Parathyroid adenoma (tissue), 2 donors: ENCODE results near the gene STAB2.

Source experiments
- H2AFZ ChIP-seq: fragments of 300-600 bp; sonication (generic); one replicate; pipeline ENCODE4 v1.7.0; 2017; ENCODE audit warnings: antibody characterized with exemption, mild to moderate bottlenecking
- H3K27ac ChIP-seq: fragments of 300-600 bp; sonication (generic); one replicate; pipeline ENCODE4 v1.7.0; 2017
- H3K27me3 ChIP-seq: fragments of 300-600 bp; sonication (generic); one replicate; pipeline ENCODE4 v1.7.0; 2017; ENCODE audit warnings: low read length; ENCODE audit not compliant: control insufficient read depth, insufficient read depth
- H3K36me3 ChIP-seq: fragments of 300-600 bp; sonication (generic); one replicate; pipeline ENCODE4 v1.7.0; 2017; ENCODE audit warnings: low read length; ENCODE audit not compliant: control insufficient read depth, insufficient read depth
- H3K4me1 ChIP-seq: fragments of 300-600 bp; sonication (generic); one replicate; pipeline ENCODE4 v1.7.0; 2017; ENCODE audit warnings: control low read depth
- H3K4me2 ChIP-seq: fragments of 300-600 bp; sonication (generic); one replicate; pipeline ENCODE4 v1.7.0; 2017; ENCODE audit warnings: low read length
- H3K4me3 ChIP-seq: fragments of 300-600 bp; sonication (generic); one replicate; pipeline ENCODE4 v1.7.0; 2017; ENCODE audit warnings: low read depth, low read length
- H3K79me2 ChIP-seq: fragments of 300-600 bp; sonication (generic); one replicate; pipeline ENCODE4 v1.7.0; 2017; ENCODE audit warnings: control low read depth
- H3K9ac ChIP-seq: fragments of 300-600 bp; sonication (generic); one replicate; pipeline ENCODE4 v1.7.0; 2017; ENCODE audit warnings: mild to moderate bottlenecking
- H3K9me3 ChIP-seq: fragments of 300-600 bp; sonication (generic); one replicate; pipeline ENCODE4 v1.7.0; 2017; ENCODE audit warnings: low read length; ENCODE audit not compliant: control insufficient read depth
- TF ChIP-seq, protein P1 (sequence below): fragments of 300-600 bp; sonication (generic); IDR thresholded peaks from one replicate; pipeline ENCODE4 v1.7.0; 2017; ENCODE audit warnings: antibody characterized with exemption, mild to moderate bottlenecking
- donor health status: primary hyperparathyroidism.

The STAB2 gene

GRCh38 chr12:103751600-103751999 lies 164.5 kb downstream of the STAB2 start:
- Histone ChIP-seq H2AFZ (no peak overlapping the region), H3K9ac (no peak overlapping the region), H3K4me3 (no peak overlapping the region), H3K36me3 (no peaks in the 10 kb centered on the region), H3K4me1 (no peaks in the 10 kb centered on the region), H3K27ac (no peak overlapping the region), H3K4me2 (no peak overlapping the region), H3K9me3 (no peaks in the 10 kb centered on the region), H3K79me2 (no peaks in the 10 kb centered on the region), H3K27me3 (no peaks in the 10 kb centered on the region)
- TF ChIP-seq, protein P1, sequence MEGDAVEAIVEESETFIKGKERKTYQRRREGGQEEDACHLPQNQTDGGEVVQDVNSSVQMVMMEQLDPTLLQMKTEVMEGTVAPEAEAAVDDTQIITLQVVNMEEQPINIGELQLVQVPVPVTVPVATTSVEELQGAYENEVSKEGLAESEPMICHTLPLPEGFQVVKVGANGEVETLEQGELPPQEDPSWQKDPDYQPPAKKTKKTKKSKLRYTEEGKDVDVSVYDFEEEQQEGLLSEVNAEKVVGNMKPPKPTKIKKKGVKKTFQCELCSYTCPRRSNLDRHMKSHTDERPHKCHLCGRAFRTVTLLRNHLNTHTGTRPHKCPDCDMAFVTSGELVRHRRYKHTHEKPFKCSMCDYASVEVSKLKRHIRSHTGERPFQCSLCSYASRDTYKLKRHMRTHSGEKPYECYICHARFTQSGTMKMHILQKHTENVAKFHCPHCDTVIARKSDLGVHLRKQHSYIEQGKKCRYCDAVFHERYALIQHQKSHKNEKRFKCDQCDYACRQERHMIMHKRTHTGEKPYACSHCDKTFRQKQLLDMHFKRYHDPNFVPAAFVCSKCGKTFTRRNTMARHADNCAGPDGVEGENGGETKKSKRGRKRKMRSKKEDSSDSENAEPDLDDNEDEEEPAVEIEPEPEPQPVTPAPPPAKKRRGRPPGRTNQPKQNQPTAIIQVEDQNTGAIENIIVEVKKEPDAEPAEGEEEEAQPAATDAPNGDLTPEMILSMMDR, result no peak

GRCh38 chr12:103755425-103755824 lies 168.4 kb downstream of the STAB2 start:
- Histone ChIP-seq H3K36me3 (no peaks in the 10 kb centered on the region), H3K9me3 (no peaks in the 10 kb centered on the region), H3K4me2 (no peak overlapping the region), H3K27me3 (no peaks in the 10 kb centered on the region), H3K4me1 (no peaks in the 10 kb centered on the region), H3K4me3 (no peak overlapping the region), H2AFZ (no peak overlapping the region), H3K27ac (no peak overlapping the region), H3K9ac (no peak overlapping the region), H3K79me2 (no peaks in the 10 kb centered on the region)
- TF ChIP-seq, protein P1, result no peak

- Histone ChIP-seq H3K9ac (no peak overlapping the region), H3K36me3 (no peaks in the 10 kb centered on the region), H3K4me2 (no peak overlapping the region), H3K79me2 (no peaks in the 10 kb centered on the region), H3K4me1 (no peaks in the 10 kb centered on the region), H3K4me3 (no peak overlapping the region), H3K27me3 (no peaks in the 10 kb centered on the region), H3K27ac (no peak overlapping the region), H2AFZ (no peak overlapping the region), H3K9me3 (no peaks in the 10 kb centered on the region)
- TF ChIP-seq, protein P1, result no peak
These were observed 169.4 kb downstream of the STAB2 start for GRCh38 chr12:103756443-103756842.

GRCh38 chr12:103757248-103757647 lies 170.2 kb downstream of the STAB2 start:
- no peak overlapping the region for H3K4me2 ChIP-seq
- no peak overlapping the region for H2AFZ ChIP-seq
- H3K79me2 ChIP-seq, result no peaks in the 10 kb centered on the region
- no peak overlapping the region for H3K27ac ChIP-seq
- TF ChIP-seq, protein P1, result no peak
- no peaks in the 10 kb centered on the region for H3K27me3 ChIP-seq
- no peak overlapping the region for H3K9ac ChIP-seq
- H3K4me1 ChIP-seq, result no peaks in the 10 kb centered on the region
- no peaks in the 10 kb centered on the region for H3K36me3 ChIP-seq
- H3K4me3 ChIP-seq, result no peak overlapping the region
- no peaks in the 10 kb centered on the region for H3K9me3 ChIP-seq

- Histone ChIP-seq H3K9ac (no peak overlapping the region), H3K4me2 (no peak overlapping the region), H3K27ac (no peak overlapping the region), H3K4me3 (no peak overlapping the region), H3K4me1 (no peaks in the 10 kb centered on the region), H3K79me2 (no peaks in the 10 kb centered on the region), H3K27me3 (no peaks in the 10 kb centered on the region), H3K9me3 (no peaks in the 10 kb centered on the region), H3K36me3 (no peaks in the 10 kb centered on the region), H2AFZ (no peak overlapping the region)
- TF ChIP-seq, protein P1, result no peak
These were observed 171.4 kb downstream of the STAB2 start for GRCh38 chr12:103758310-103759089.
